CD4-positive, alpha-beta T cell treated with Interleukin-6 at 100 ng/mL for 8 hours (primary cell): ENCODE results near the gene TIGD2.
A peak's percentile ranks its signal among the peaks of the same experiment; 100 is the strongest.
"Not testable (repeated sequence)": the region's sequence is repeated elsewhere in the genome, so short reads cannot be mapped to it uniquely, and the experiment has no call there.

Source experiments
- DNase-seq: peaks from one replicate; pipeline ENCODE4 v3.0.0-alpha.2; 2020; ENCODE audit warnings: mixed read lengths, low spot score

Gene TIGD2

GRCh38 chr4:89119836-89120235 lies 8.5 kb downstream of the TIGD2 start:
- no peak for DNase-seq

GRCh38 chr4:89121387-89122068 lies 10.2 kb downstream of the TIGD2 start:
- DNase-seq: no peak

GRCh38 chr4:89123451-89123851 lies 12.1 kb downstream of the TIGD2 start:
- no peak for DNase-seq

- no peak for DNase-seq
Observed at GRCh38 chr4:89125901-89126782, 14.8 kb downstream of the TIGD2 start.

- no peak for DNase-seq
Observed at GRCh38 chr4:89129080-89129640, 17.8 kb downstream of the TIGD2 start.

GRCh38 chr4:89134775-89135319 lies 23.5 kb downstream of the TIGD2 start:
- no peak for DNase-seq

- DNase-seq: no peak
Observed at GRCh38 chr4:89136525-89136924, 25.2 kb downstream of the TIGD2 start.

- no peak for DNase-seq
Observed at GRCh38 chr4:89137231-89137630, 25.9 kb downstream of the TIGD2 start.

- no peak for DNase-seq
Observed at GRCh38 chr4:89137695-89138094, 26.4 kb downstream of the TIGD2 start.

- no peak for DNase-seq
Observed at GRCh38 chr4:89140168-89140759, 28.9 kb downstream of the TIGD2 start.

- DNase-seq: no peak
Observed at GRCh38 chr4:89142691-89143669, 31.6 kb downstream of the TIGD2 start.

GRCh38 chr4:89144652-89145051 lies 33.3 kb downstream of the TIGD2 start:
- DNase-seq: not testable (repeated sequence)

- DNase-seq: no peak
Observed at GRCh38 chr4:89146196-89146595, 34.9 kb downstream of the TIGD2 start.

- no peak for DNase-seq
Observed at GRCh38 chr4:89152972-89153371, 41.6 kb downstream of the TIGD2 start.

GRCh38 chr4:89156174-89156914 lies 45.0 kb downstream of the TIGD2 start:
- no peak for DNase-seq

GRCh38 chr4:89157488-89158024 lies 46.2 kb downstream of the TIGD2 start:
- DNase-seq: no peak

- DNase-seq: peak; percentile 10
Observed at GRCh38 chr4:89158884-89159503, 47.7 kb downstream of the TIGD2 start.

- DNase-seq: no peak
Observed at GRCh38 chr4:89160806-89161205, 49.5 kb downstream of the TIGD2 start.

- DNase-seq: no peak
Observed at GRCh38 chr4:89161841-89162240, 50.5 kb downstream of the TIGD2 start.

GRCh38 chr4:89162496-89162895 lies 51.2 kb downstream of the TIGD2 start:
- no peak for DNase-seq
